SK-N-SH treated with all-trans-retinoic acid at 6 μM for 48 hours (cell line): ENCODE measurements around the gene CNGB1.

Experiments
- RARB ChIP-seq: fragments of 250-450 bp; sonication (Bioruptor Pico); IDR thresholded peaks from 2 replicates; pipeline ENCODE4 v1.8.0; 2021; ENCODE audit warnings: mild to moderate bottlenecking, moderate library complexity
- ZFP3 ChIP-seq: fragments of 250-450 bp; sonication (Bioruptor Pico); IDR thresholded peaks from 2 replicates; pipeline ENCODE4 v1.5.0; 2020; ENCODE audit warnings: mild to moderate bottlenecking, moderate library complexity
- TF ChIP-seq, protein P1 (sequence below): fragments of 250-450 bp; sonication (Bioruptor Pico); IDR thresholded peaks from 2 replicates; pipeline ENCODE4 v1.8.0; 2020; ENCODE audit warnings: mild to moderate bottlenecking, moderate library complexity, borderline replicate concordance
- TF ChIP-seq, protein P2 (sequence below): fragments of 250-450 bp; sonication (Bioruptor Pico); IDR thresholded peaks from 2 replicates; pipeline ENCODE4 v1.5.0; 2020; ENCODE audit warnings: mild to moderate bottlenecking, moderate library complexity

DNA sequence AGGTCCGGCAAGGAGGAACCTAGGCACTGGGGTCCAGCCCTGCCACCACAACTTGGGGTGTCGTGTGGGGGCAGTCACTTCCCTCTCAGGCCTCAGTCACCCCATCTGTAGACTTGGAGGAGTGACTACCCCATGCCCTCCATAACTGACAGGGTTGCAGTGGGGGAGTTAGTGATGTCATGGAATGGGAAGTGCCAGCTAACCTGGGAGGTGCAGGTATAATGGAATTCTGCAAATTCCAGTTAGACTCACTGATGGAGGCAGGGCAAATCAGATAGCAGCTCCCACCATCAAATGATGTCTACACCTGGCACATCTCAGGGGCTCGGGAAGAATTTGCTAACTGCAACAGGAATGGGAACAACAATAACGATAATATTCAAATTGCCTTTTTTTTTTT, 72.9 kb downstream of the CNGB1 start:
- no peak for TF ChIP-seq RARB
- TF ChIP-seq, protein P1, sequence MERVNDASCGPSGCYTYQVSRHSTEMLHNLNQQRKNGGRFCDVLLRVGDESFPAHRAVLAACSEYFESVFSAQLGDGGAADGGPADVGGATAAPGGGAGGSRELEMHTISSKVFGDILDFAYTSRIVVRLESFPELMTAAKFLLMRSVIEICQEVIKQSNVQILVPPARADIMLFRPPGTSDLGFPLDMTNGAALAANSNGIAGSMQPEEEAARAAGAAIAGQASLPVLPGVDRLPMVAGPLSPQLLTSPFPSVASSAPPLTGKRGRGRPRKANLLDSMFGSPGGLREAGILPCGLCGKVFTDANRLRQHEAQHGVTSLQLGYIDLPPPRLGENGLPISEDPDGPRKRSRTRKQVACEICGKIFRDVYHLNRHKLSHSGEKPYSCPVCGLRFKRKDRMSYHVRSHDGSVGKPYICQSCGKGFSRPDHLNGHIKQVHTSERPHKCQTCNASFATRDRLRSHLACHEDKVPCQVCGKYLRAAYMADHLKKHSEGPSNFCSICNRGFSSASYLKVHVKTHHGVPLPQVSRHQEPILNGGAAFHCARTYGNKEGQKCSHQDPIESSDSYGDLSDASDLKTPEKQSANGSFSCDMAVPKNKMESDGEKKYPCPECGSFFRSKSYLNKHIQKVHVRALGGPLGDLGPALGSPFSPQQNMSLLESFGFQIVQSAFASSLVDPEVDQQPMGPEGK (CRISPR knock-in tag), result no peak
- TF ChIP-seq ZFP3, result no peak
- TF ChIP-seq, protein P2, sequence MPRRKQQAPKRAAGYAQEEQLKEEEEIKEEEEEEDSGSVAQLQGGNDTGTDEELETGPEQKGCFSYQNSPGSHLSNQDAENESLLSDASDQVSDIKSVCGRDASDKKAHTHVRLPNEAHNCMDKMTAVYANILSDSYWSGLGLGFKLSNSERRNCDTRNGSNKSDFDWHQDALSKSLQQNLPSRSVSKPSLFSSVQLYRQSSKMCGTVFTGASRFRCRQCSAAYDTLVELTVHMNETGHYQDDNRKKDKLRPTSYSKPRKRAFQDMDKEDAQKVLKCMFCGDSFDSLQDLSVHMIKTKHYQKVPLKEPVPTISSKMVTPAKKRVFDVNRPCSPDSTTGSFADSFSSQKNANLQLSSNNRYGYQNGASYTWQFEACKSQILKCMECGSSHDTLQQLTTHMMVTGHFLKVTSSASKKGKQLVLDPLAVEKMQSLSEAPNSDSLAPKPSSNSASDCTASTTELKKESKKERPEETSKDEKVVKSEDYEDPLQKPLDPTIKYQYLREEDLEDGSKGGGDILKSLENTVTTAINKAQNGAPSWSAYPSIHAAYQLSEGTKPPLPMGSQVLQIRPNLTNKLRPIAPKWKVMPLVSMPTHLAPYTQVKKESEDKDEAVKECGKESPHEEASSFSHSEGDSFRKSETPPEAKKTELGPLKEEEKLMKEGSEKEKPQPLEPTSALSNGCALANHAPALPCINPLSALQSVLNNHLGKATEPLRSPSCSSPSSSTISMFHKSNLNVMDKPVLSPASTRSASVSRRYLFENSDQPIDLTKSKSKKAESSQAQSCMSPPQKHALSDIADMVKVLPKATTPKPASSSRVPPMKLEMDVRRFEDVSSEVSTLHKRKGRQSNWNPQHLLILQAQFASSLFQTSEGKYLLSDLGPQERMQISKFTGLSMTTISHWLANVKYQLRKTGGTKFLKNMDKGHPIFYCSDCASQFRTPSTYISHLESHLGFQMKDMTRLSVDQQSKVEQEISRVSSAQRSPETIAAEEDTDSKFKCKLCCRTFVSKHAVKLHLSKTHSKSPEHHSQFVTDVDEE (CRISPR knock-in tag), result no peak
